ENCODE results near the gene MORN3.
"Not testable (repeated sequence)": the region's sequence is repeated elsewhere in the genome, so short reads cannot be mapped to it uniquely, and the experiment has no call there.

Gene MORN3

DNA sequence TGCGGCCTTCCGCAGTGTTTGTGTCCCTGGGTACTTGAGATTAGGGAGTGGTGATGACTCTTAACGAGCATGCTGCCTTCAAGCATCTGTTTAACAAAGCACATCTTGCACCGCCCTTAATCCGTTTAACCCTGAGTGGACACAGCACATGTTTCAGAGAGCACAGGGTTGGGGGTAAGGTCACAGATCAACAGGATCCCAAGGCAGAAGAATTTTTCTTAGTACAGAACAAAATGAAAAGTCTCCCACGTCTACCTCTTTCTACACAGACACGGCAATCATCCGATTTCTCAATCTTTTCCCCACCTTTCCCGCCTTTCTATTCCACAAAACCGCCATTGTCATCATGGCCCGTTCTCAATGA, 35.6 kb downstream of the MORN3 start:
- H3K27me3 Mint-ChIP-seq, H3K9me3 Mint-ChIP-seq, DNase-seq, ATAC-seq: not testable (repeated sequence)
- H3K27ac Mint-ChIP-seq: peak overlapping the region in 1 of 2 donors; percentile 59
- H3K4me3 Mint-ChIP-seq: peak overlapping the region in 1 of 2 donors; percentile 70
- H3K4me1 Mint-ChIP-seq: peaks cover 95% of the 10 kb centered on the region

DNA sequence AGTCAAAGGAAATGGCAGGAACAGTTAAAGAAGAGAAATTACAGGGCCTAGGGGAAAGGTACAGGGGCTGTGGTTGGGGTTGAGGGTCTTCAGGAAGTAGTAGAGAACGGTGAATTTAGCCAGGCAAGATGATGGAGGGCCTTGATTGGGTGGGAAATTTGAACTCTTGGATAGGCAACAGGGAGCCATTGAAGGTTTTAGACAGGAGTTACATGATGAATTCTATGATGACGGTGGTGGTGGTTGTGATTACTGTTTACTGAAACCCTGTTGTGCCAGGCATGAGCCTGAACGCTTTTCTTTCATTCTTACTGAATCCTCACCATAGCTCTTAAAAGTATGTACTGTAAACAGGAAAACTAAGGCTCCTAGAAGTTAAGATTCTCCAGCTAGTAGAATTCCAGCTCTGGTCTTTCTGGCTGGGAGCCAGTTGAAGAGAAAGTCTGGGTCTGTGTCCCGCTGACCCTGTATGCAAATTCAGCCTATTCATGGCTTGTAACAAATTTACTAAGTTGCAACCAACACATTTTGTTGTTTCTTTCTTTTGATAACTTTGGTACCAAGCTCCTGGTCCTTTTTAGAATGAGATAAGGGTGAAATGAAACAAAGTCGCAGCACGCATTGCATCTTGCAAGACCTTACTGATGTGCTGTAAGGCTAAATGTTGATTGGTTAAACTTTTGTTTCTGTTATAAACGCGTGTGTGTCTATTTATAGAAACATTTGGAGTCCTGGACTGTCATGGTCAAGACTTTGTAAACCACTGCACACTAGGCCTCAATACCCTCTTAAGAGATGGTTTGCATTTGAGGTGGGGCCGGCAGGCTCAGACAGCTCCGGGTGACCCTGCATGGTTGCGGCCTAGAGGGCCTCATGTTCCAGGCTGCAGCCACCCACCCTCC, 37.1 kb downstream of the MORN3 start:
- no peak for DNase-seq

DNA sequence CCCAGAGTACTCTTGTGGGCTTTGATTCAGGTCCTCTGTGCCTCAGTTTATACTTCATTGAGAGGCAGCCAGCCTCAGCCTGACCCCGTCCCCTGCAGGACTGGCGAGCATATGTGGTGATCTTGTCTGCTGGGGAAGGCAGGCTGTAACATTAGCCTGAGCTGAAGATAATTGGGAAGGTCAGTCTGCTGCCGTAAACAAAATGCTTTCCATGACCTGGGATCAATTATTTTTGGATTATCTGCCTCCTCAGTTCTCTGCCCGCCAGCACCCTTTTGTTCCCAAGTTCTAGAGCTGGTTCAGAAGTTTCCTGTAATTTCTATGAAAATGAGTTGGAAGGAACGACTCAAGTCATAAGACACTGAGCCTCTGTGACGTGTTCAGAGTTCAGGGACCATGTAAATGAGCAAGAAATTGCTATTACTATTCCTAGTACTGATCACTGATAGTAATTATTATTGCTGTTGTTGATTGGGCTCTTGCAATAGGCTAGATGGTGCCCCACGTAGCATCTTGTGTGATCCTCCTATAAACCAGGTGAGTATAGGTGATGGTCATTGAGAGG, 38.6 kb downstream of the MORN3 start:
- DNase-seq (no peak), ATAC-seq (no peak)
- H3K4me1 Mint-ChIP-seq: peaks cover 78% of the 10 kb centered on the region
- peak overlapping the region; percentile 64 to 97 for H3K4me3 Mint-ChIP-seq
- no peaks in the 10 kb centered on the region for H3K27me3 Mint-ChIP-seq
- no peaks in the 10 kb centered on the region for H3K9me3 Mint-ChIP-seq
- H3K27ac Mint-ChIP-seq: peak overlapping the region; percentile 60 to 85

More for the DNA sequence above, 37.1 kb downstream of the MORN3 start:
- no peak for ATAC-seq
- H3K4me1 Mint-ChIP-seq: peaks cover 91% of the 10 kb centered on the region
- peak overlapping the region; percentile 43 to 66 for H3K4me3 Mint-ChIP-seq
- no peaks in the 10 kb centered on the region for H3K9me3 Mint-ChIP-seq
- H3K27ac Mint-ChIP-seq: peak overlapping the region; percentile 54 to 92
- H3K27me3 Mint-ChIP-seq: no peaks in the 10 kb centered on the region

GRCh38 chr12:121628536-121628935, 40.9 kb downstream of the MORN3 start:
- peaks cover 73% of the 10 kb centered on the region for H3K4me1 Mint-ChIP-seq
- H3K27me3 Mint-ChIP-seq: no peaks in the 10 kb centered on the region
- peak overlapping the region; percentile 96 to 97 for H3K4me3 Mint-ChIP-seq
- DNase-seq (no peak), ATAC-seq (no peak)
- no peaks in the 10 kb centered on the region for H3K9me3 Mint-ChIP-seq
- H3K27ac Mint-ChIP-seq: peak overlapping the region; percentile 95 to 98

DNA sequence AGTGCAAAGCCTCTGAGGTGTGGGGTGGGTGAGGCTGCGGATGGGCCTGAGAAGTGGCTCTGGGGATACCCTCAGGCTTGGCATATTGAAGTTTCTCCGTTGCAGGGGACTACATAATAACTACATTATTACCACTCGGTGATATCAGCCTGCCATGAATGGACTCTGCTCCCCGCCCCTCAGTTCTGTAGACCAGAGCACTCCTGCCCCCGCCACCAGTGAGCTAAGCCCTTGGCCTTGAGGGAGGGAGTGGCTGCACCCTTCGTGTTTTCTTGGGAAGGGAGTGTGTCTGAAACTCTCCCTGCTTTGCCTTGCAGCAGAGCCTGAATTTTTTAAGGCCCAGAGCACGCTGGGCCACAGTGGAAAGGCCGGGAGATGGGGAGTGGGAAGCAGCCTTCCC, 41.4 kb downstream of the MORN3 start:
- Mint-ChIP-seq H3K9me3 (no peaks in the 10 kb centered on the region), H3K27me3 (no peaks in the 10 kb centered on the region), H3K4me1 (peaks cover 68% of the 10 kb centered on the region), H3K4me3 (peak overlapping the region; percentile 96 to 97), H3K27ac (peak overlapping the region; percentile 95 to 98)
- DNase-seq: no peak
- ATAC-seq: no peak

DNA sequence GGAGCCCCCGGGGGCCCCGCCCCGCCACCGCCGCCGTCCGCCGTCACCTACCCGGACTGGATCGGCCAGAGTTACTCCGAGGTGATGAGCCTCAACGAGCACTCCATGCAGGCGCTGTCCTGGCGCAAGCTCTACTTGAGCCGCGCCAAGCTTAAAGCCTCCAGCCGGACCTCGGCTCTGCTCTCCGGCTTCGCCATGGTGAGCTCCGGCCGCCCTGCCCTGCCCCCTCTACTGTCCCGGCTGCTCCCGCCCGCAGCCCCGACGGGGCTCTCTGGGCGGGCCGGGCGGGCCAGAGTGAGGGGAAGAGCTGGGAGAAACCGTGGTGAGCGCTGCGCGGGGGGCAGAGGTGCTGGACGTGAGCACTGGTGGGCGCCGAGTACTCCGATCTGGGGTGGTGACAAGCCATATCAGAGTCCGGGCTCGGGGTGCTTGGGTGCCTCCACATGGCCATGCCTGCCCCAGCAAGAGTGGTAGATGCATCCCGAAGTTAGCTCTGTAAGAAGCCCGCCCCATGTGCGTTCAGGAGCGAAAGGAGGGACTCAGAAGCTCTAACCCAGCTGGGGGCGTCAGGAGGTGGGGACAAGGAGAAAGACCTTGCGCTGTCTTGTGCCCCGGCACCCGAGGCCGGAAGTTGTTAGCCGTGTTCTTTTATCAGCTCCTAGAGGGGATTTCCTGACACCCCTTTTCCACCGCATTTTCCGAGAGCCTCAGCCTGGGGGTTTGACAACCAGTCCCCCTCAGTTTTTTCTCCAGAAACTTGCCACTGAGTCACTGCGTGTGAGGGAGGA, 42.4 kb downstream of the MORN3 start:
- peak; percentile 81 for ATAC-seq
- DNase-seq: peak; percentile 88 to 93
- no peaks in the 10 kb centered on the region for H3K27me3 Mint-ChIP-seq
- H3K27ac Mint-ChIP-seq: peak overlapping the region; percentile 95 to 98
- peaks cover 59% of the 10 kb centered on the region for H3K4me1 Mint-ChIP-seq
- H3K9me3 Mint-ChIP-seq: no peaks in the 10 kb centered on the region
- peak overlapping the region; percentile 96 to 97 for H3K4me3 Mint-ChIP-seq

GRCh38 chr12:121626087-121626852, 43.2 kb downstream of the MORN3 start, which contains the start of gene ORAI1:
Gene ORAI1 (plus strand): TSS chr12:121626530.
- Mint-ChIP-seq H3K9me3 (no peaks in the 10 kb centered on the region), H3K4me3 (peak within 1 kb of the TSS; percentile 96 to 97), H3K27me3 (no peaks in the 10 kb centered on the region), H3K27ac (peak within 1 kb of the TSS; percentile 95 to 98), H3K4me1 (peaks cover 51% of the 10 kb centered on the region)
- DNase-seq: peak; percentile 96 to 97
- ATAC-seq: peak; percentile 75

GRCh38 chr12:121620333-121620891, 49.0 kb downstream of the MORN3 start:
- Mint-ChIP-seq H3K4me3 (no peak overlapping the region), H3K27ac (peak overlapping the region in 1 of 2 donors; percentile 9), H3K9me3 (no peaks in the 10 kb centered on the region), H3K4me1 (peaks cover 12% of the 10 kb centered on the region), H3K27me3 (no peaks in the 10 kb centered on the region)
- no peak for ATAC-seq
- DNase-seq: no peak

DNA sequence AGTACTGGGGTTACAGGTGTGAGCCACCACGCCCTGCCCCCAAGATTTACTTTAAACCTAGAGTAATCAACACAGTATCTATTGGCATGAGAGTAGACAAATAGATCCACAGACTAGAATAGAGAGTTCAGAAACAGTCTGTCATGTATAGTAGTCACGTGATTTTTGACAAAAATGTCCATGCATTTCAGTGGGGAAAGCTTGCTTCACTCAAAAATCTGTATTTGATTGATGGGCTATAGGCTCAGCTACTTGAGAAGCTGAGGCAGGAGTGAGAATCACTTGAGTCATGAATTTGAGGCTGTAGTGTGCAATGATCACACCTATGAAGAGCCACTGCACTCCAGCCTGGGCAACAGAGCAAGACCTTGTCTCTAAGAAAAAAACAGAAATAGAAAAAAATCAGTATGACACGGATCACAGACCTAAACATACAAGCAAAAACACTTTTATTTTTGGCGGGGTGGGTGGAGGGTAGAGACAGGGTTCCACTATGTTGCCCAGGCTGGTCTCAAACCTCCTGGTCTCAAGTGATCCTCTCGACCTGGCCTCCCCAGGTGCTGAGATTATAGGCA, 50.7 kb downstream of the MORN3 start:
- Mint-ChIP-seq H3K4me1 (peaks cover 6% of the 10 kb centered on the region), H3K27me3 (no peaks in the 10 kb centered on the region), H3K4me3 (no peak overlapping the region), H3K27ac (no peak overlapping the region), H3K9me3 (no peaks in the 10 kb centered on the region)
- DNase-seq: no peak
- ATAC-seq: no peak

DNA sequence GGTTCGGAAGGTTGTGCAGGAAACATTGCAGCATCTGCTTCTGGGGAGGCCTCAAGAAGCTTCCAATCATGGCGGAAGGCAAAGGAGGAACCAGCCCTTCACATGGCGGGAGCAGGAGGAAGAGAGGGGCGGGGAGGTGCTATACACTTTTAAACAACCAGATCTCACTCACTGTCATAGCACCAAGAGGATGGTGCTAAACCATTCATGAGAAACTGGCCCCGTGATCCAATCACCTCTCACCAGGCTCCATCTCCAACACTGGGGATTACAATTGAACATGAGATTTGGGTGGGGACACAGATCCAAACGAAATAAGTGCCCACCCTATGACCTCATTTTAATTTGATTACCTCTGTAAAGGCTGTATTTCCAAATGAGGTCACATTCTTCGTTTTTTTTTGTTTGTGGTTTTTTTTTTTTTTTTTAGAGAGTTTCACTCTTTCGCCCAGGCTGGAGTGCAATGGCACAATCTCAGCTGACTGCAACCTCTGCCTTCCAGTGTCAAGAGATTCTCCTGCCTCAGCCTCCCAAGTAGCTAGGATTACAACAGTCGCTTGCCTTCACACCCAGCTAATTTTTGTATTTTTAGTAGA, 54.5 kb downstream of the MORN3 start:
- Mint-ChIP-seq H3K4me1 (peaks cover 13% of the 10 kb centered on the region), H3K27ac (no peak overlapping the region), H3K9me3 (no peaks in the 10 kb centered on the region), H3K27me3 (no peaks in the 10 kb centered on the region), H3K4me3 (no peak overlapping the region)
- no peak for DNase-seq
- no peak for ATAC-seq

DNA sequence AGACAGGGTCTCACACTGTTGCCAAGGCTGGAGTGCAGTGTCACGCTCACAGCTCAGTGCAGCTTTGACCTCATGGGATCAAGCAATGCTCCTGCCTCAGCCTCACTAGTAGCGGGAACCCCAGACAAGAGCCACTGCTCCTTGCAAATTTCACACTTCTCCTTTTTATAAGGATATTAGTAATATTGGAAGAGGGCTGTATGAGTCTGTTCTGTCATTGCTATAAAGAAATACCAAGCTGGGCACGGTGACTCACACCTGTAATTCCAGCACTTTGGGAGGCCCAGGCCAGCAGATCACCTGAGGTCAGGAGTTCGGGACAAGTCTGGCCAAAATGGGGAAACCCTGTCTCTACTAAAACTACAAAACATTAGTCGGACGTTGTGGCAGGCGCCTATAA, 56.0 kb downstream of the MORN3 start:
- no peak overlapping the region for H3K4me3 Mint-ChIP-seq
- peak overlapping the region in 1 of 2 donors; percentile 27 for H3K27ac Mint-ChIP-seq
- peaks cover 13% of the 10 kb centered on the region for H3K4me1 Mint-ChIP-seq
- DNase-seq (no peak), ATAC-seq (no peak)
- no peaks in the 10 kb centered on the region for H3K27me3 Mint-ChIP-seq
- H3K9me3 Mint-ChIP-seq: no peaks in the 10 kb centered on the region

DNA sequence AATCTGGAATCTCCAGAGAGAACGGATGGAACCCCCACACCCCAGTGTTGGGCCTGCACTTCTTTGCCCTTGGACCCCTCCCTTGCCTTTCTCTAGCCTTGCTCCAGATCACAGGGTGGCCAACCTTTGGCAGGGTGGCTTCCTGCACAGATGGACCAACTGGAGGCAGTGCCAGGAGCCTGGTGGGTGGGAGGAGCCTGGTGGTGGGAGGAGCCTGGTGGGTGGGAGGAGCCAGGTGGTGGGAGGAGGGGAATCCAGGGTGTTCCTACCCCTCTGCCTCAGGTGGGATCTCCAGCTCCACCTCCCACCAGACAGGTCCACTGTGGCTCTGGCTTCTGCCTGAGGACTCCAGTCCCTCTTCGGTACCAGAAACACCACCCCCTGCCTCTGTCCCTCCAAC, 58.1 kb downstream of the MORN3 start:
- DNase-seq (no peak), ATAC-seq (no peak)
- Mint-ChIP-seq H3K27me3 (no peaks in the 10 kb centered on the region), H3K4me3 (no peak overlapping the region), H3K27ac (no peak overlapping the region), H3K4me1 (peaks cover 13% of the 10 kb centered on the region), H3K9me3 (no peaks in the 10 kb centered on the region)

GRCh38 chr12:121610239-121611149, 59.0 kb downstream of the MORN3 start:
- Mint-ChIP-seq H3K4me3 (no peak overlapping the region), H3K27me3 (no peaks in the 10 kb centered on the region), H3K4me1 (peaks cover 12% of the 10 kb centered on the region), H3K27ac (peak overlapping the region; percentile 51 to 63), H3K9me3 (no peaks in the 10 kb centered on the region)
- DNase-seq (no peak), ATAC-seq (no peak)
